Thyroid gland (tissue), 4 donors: ENCODE data around the gene KIF9. TPM values are rescaled to one million over a fixed set of nuclear protein-coding genes. Genes with fewer than 3 reads are reported as not detected.
"Not testable (repeated sequence)": the region's sequence is repeated elsewhere in the genome, so short reads cannot be mapped to it uniquely, and the experiment has no call there.

ENCODE experiments used
- DNase-seq, 2 donors: peaks; one replicate each; pipeline ENCODE4 v3.0.0-alpha.2; 2019
- H3K27ac ChIP-seq, 3 donors: fragments of 200-600 bp; sonication (generic); 1 replicate in 2 of 3; 2 replicates in 1 of 3; pipeline ENCODE4 v1.5.1; 2016 to 2019; ENCODE audit warnings: mild to moderate bottlenecking in 1 of 3, moderate library complexity in 1 of 3
- H3K27me3 ChIP-seq: fragments of 200-600 bp; sonication (generic); one replicate; pipeline ENCODE4 v1.5.1; 2019
- H3K36me3 ChIP-seq, 2 donors: fragments of 200-600 bp; sonication (generic); one replicate each; pipeline ENCODE4 v1.5.1; 2016 to 2019
- H3K4me1 ChIP-seq, 2 donors: fragments of 200-600 bp; sonication (generic); one replicate each; pipeline ENCODE4 v1.5.1; 2017 to 2019
- H3K4me3 ChIP-seq, 3 donors: fragments of 200-600 bp; sonication (generic); replicated peaks in 1 of 3; 1 replicate in 2 of 3; 2 replicates in 1 of 3; pipeline ENCODE4 v1.5.1; 2016; ENCODE audit warnings: mild to moderate bottlenecking in 1 of 3
- H3K9me3 ChIP-seq: fragments of 200-600 bp; sonication (generic); one replicate; pipeline ENCODE4 v1.5.1; 2017
- CTCF ChIP-seq, 6 experiments: fragments of 200-600 bp in 3 of 6; fragments of 450-650 bp in 3 of 6; sonication (generic) in 3 of 6; IDR thresholded peaks; one replicate each; pipeline ENCODE4 v1.5.1; 2016 to 2019; ENCODE audit warnings: antibody characterized with exemption in 6 of 6, mild to moderate bottlenecking in 2 of 6, inconsistent platforms in 1 of 6, moderate library complexity in 1 of 6
- POLR2A ChIP-seq, 2 donors: fragments of 450-650 bp; IDR thresholded peaks; one replicate each; pipeline ENCODE4 v1.6.1; 2017; ENCODE audit warnings: antibody characterized with exemption in 2 of 2, mild to moderate bottlenecking in 2 of 2, moderate library complexity in 1 of 2
- WGBS, 2 donors: methylation state at CpG; one replicate each; pipeline ENCODE4 v1.1.5; 2017; 5-methylcytosine and 5-hydroxymethylcytosine counted together
- intact Hi-C: fragments of 100-400 bp; cut with DNase I; formaldehyde crosslinking; loops from one replicate; pipeline ENCODE4 v1.15.1; 2023
- total RNA-seq, 4 donors: library from RNA; depleted of rRNA; stranded (reverse); fragments of >200 nt; gene quantifications; one replicate each; pipeline ENCODE4 v1.2.3, GENCODE V29; 2016

KIF9 gene
- total RNA-seq, 4 donors from 2014 or later: 14.8 to 43.1 (median 23.8) TPM

GRCh38 chr3:47318916-47319315, 36.3 kb upstream of the KIF9 start:
- intact Hi-C loops: no loop called here
- Histone ChIP-seq H3K27me3 (no peaks in the 10 kb centered on the region), H3K27ac (peak overlapping the region in 1 of 3 donors; percentile 56), H3K4me1 (peaks cover 17 to 34% of the 10 kb centered on the region in 2 donors), H3K36me3 (peaks cover 10 to 12% of the 10 kb centered on the region in 2 donors), H3K4me3 (no peak overlapping the region), H3K9me3 (no peaks in the 10 kb centered on the region)
- TF ChIP-seq CTCF (IDR thresholded peaks at IDR 0.05) (no peak), POLR2A (IDR thresholded peaks at IDR 0.05) (no peak)
- no peak for DNase-seq
- 82 to 83% methylated on average over 1 of the region's 1 CpG for WGBS, 2 donors

DNA sequence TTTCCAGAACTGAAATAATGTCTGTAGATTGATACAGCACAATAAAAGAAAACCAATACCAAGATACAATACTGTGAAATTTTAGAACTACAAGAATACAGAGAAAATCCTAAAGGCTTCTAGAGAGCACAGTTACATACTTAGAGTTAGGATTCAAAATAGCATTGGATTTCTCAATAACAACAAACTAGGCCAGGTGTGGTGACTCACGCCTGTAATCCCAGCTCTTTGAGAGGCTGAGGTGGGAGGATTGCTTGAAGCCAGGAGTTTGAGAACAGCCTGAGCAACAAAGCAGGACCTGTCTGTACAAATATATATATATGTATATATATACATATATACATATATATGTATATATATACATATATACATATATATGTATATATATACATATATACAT, 33.6 kb upstream of the KIF9 start:
- H3K9me3 ChIP-seq, DNase-seq, H3K27me3 ChIP-seq, H3K4me3 ChIP-seq, H3K36me3 ChIP-seq, intact Hi-C loops, H3K27ac ChIP-seq: not testable (repeated sequence)
- H3K4me1 ChIP-seq: peaks cover 21 to 48% of the 10 kb centered on the region in 2 donors
- 96 to 100% methylated on average over 1 of the region's 1 CpG for WGBS, 2 donors

DNA sequence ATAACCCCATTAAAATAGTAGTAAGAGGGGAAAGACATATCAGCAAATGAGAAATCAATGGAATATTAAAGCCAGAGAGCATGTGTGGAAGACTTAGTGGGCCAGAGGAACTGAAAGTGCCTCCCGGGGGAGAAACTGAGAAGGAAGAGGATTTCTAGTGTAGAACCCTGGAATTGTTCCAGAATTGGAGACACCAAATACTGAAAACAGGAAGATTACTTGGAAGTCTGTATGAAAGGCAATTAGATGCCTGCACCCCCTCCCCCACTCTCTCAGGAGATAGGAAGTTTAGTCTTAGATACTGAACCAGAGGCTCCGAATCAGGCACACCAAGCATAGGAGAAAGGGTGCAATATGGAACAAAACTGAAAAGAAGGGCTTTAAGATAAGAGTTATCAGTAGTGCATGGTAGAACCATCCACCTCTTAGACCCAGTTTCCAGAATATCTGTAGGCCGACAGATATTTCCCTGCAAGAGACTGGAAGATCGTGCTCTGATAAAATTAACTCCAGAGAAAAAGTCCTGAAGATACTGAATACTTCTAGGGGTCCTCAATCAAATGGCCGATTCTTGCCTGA, 32.6 kb upstream of the KIF9 start:
- intact Hi-C loops: no loop called here
- Histone ChIP-seq H3K4me3 (no peak overlapping the region), H3K36me3 (no peaks in the 10 kb centered on the region), H3K27me3 (no peaks in the 10 kb centered on the region), H3K4me1 (peaks cover 28 to 56% of the 10 kb centered on the region in 2 donors), H3K27ac (peak overlapping the region in 2 of 3 donors; percentile 21 to 44), H3K9me3 (no peaks in the 10 kb centered on the region)
- WGBS, 2 donors: 71 to 78% methylated on average over 5 of the region's 5 CpGs
- no peak for DNase-seq
- TF ChIP-seq CTCF (IDR thresholded peaks at IDR 0.05) (no peak), POLR2A (IDR thresholded peaks at IDR 0.05) (no peak)

GRCh38 chr3:47314056-47314764, 31.6 kb upstream of the KIF9 start:
- Histone ChIP-seq H3K9me3 (no peaks in the 10 kb centered on the region), H3K36me3 (no peaks in the 10 kb centered on the region), H3K4me1 (peaks cover 30 to 60% of the 10 kb centered on the region in 2 donors), H3K4me3 (no peak overlapping the region), H3K27me3 (no peaks in the 10 kb centered on the region), H3K27ac (peak overlapping the region in 2 of 3 donors; percentile 21 to 44)
- DNase-seq: peak in 1 of 2 donors; percentile 7
- intact Hi-C loops: no loop called here
- TF ChIP-seq CTCF (IDR thresholded peaks at IDR 0.05) (no peak), POLR2A (IDR thresholded peaks at IDR 0.05) (no peak)
- 80 to 81% methylated on average over 8 of the region's 8 CpGs for WGBS, 2 donors

- H3K27me3 ChIP-seq: no peaks in the 10 kb centered on the region
- peak overlapping the region in 1 of 3 donors; percentile 44 for H3K27ac ChIP-seq
- 90 to 92% methylated on average over 1 of the region's 1 CpG for WGBS, 2 donors
- intact Hi-C loops: no loop called here
- H3K36me3 ChIP-seq: no peaks in the 10 kb centered on the region
- TF ChIP-seq CTCF (IDR thresholded peaks at IDR 0.05): no peak
- TF ChIP-seq POLR2A (IDR thresholded peaks at IDR 0.05): no peak
- H3K4me3 ChIP-seq: no peak overlapping the region
- DNase-seq: no peak
- peaks cover 24 to 60% of the 10 kb centered on the region in 2 donors for H3K4me1 ChIP-seq
- no peaks in the 10 kb centered on the region for H3K9me3 ChIP-seq
Measured at GRCh38 chr3:47313341-47314055, 30.9 kb upstream of the KIF9 start.
